GM15510 (cell line): ENCODE results near the gene HTRA1.

Experiments used
- POLR2A ChIP-seq: IDR thresholded peaks from 3 replicates; pipeline ENCODE4 v1.6.1; 2011; ENCODE audit warnings: borderline replicate concordance; ENCODE audit not compliant: insufficient read length; ENCODE audit errors: extremely low read depth

HTRA1 gene

GRCh38 chr10:122505011-122505410, 43.7 kb downstream of the HTRA1 start:
- no peak for TF ChIP-seq POLR2A

GRCh38 chr10:122505885-122506645, 44.7 kb downstream of the HTRA1 start:
- TF ChIP-seq POLR2A: no peak

- TF ChIP-seq POLR2A: no peak
Measured at GRCh38 chr10:122507616-122508015, 46.3 kb downstream of the HTRA1 start.

GRCh38 chr10:122508021-122508420, 46.7 kb downstream of the HTRA1 start:
- TF ChIP-seq POLR2A: no peak

- no peak for TF ChIP-seq POLR2A
Measured at GRCh38 chr10:122509323-122509722, 48.0 kb downstream of the HTRA1 start.

GRCh38 chr10:122510326-122510725, 49.0 kb downstream of the HTRA1 start:
- TF ChIP-seq POLR2A: no peak

DNA sequence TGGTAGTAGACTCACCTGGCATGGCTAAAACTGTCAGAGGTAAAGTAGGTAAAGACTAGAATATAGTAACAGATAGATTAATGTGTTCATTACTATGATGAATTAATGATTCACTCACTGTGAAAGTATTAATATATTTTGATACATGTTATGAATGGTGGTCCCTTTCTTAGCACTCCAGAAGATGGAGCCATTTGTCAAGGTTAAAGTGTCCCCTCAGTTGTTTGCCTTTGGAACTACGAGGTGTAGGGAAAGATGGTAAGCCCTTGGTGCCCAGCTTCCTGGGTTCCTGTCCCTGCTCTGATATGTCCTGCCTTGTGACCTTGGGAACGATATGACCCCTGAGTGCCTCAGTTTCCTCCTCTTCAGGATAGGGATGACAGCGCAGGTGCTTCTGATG, 49.4 kb downstream of the HTRA1 start:
- no peak for TF ChIP-seq POLR2A

DNA sequence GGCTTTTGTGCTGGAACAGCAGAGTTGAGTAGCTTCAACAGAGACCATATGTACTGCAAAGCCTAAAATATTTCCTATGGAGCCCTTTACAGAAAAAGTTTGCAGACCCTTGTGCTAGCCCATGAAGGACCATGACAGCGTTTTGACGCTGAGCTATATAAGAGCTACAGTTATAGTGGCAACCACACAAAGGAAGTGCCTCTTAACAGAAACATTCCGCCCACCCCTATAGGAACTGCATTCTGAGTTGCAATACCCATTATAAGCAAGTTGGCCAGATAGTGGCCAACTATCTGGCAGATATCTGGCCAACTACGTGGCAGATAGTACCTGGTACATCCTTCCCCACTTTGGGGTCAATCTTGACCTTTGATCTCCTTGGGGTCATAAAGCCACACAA, 51.7 kb downstream of the HTRA1 start:
- TF ChIP-seq POLR2A: no peak

- no peak for TF ChIP-seq POLR2A
Measured at GRCh38 chr10:122514045-122514840, 52.9 kb downstream of the HTRA1 start.

DNA sequence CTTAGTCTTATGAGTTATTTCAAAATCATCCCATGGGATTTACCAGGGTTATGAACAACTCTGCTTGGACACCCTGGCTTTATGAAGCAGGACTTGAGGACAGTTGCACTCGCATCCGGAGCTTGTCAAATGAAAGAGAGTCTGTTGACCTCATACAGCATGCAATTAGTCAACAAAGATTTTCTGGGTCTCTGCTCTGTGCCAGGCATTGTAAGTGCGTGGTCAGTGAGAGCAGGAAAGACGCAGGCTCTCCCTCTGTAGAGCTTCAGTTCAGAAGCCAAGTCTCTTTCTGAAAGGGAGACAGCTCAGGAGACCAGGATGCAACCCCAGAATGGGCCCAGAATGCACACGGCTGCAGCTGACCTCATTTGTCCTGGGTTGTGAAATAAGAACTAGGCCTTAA, 53.7 kb downstream of the HTRA1 start:
- no peak for TF ChIP-seq POLR2A

- no peak for TF ChIP-seq POLR2A
Measured at GRCh38 chr10:122515588-122516231, 54.4 kb downstream of the HTRA1 start.

DNA sequence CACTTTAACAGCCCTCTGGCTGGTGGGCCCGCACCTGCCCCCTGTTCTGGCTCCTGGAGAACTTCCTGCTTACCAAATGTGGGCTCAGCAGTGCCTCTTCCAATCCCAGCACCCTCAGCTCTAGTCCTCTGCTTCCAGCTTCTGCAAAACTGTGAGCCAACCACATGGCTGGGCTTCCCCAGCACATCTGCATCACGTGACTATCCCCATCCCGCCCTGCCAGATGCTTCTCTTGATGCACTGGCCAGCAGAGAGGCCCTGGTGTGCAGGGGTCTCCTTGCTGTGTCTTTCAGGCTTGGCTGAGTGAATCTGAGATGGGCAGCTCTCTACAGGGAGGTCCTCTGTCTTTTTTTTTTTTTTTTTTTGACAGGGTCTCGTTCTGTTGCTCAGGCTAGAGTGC, 55.4 kb downstream of the HTRA1 start:
- no peak for TF ChIP-seq POLR2A

DNA sequence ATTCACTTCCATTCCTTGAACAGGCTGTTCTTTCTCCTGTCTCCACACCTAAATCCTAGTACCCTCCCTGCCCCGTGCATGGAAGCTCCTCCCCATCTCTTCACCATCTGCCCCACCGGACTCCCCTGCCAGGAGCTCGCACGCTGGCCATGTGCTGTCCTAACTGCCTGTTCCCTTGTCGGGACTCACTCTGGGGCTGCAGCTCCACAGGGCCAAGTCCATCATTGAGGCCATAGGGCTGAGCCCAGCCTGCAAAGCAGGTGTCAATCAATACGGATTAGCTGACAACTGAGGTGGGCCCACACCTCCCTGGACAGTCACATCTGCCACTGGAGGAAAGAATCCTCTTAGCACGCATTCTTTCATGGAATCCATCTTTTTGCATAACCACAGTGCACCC, 57.8 kb downstream of the HTRA1 start:
- TF ChIP-seq POLR2A: no peak

DNA sequence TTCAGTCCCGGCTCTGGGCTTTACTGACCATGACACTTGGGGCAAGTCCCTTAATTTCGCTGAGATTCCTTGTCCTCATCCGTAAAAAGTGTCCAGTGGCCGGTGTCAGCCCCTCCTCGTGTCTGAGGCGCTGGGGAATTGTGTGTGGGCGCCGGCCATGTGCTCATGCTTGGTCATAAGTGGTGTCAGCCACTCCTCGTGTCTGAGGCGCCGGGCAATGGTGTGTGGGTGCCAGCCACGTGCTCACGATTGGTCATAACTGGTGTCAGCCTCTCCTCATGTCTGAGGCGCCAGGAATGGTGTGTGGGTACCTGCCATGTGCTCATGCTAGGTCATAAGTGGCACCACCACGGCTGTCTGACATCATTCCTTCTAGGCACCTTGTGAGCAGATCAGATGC, 58.5 kb downstream of the HTRA1 start:
- no peak for TF ChIP-seq POLR2A

DNA sequence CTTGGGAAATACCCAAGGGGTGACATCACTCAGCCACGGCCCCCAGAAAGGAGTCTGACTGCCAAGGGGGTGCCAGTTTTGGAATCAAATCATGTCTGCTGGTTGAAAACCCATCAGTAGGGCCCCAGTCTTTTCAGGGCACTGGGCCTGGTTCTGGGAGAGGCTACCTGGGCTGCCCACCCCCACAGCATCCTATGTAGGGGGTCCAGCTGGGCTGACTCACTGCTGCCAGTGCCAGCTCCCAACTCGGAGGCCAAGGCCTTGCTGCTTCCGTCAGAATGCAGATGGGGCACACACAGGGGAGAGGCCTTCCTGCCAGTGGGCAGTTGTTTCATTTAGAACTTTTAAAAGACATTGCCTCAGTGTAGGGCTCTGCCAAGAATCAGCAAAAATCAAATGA, 59.7 kb downstream of the HTRA1 start:
- no peak for TF ChIP-seq POLR2A
